ENCODE data around the gene DPPA2. TPM values are rescaled to one million over a fixed set of nuclear protein-coding genes. Genes with fewer than 3 reads are reported as not detected.

DPPA2 gene
- total RNA-seq, 1 experiment from 2014 or later: not detected

DNA sequence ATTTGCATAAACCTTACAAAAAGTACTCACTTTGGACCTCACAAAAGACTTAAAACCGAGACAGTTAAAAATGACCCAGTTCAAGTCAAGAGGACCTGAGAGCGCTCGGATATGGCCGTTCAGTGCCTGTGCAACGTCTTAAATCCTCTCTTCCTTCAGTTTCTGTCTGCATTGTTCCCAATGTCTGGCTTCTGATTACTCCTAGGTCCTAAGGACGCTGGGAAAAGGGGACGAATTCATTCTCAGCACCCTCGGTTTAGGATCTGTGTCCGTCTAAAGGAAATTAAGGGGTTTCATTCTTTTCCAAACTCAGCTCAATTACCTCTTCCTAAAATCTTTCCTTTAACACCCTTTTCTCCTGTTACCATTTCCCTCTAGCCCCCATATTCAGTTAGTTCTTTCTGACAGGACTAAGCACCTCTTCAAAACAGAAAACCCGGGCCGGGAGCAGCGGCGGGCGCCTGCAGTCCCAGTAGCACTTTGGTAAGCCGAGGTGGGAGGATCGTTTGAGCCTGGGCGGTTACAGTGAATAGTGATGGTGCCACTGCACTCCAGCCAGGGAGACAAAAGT, 20.1 kb upstream of the DPPA2 start:
- Histone ChIP-seq H4K20me1 (ENCODE audit: insufficient read depth) (no peaks in the 10 kb centered on the region), H3K9me3 (ENCODE audit: control insufficient read depth in 1 of 2, insufficient read depth in 1 of 2, low read depth in 1 of 2, low read length in 2 of 2) (no peaks in the 10 kb centered on the region), H3K9ac (ENCODE audit: low read length) (no peak overlapping the region), H3K4me3 (replicated peaks in 1 of 2; ENCODE audit: low read depth in 1 of 2, low read length in 2 of 2) (no peak overlapping the region), H3K36me3 (ENCODE audit: control insufficient read depth in 1 of 2, insufficient read depth in 2 of 2, low read length in 2 of 2) (no peaks in the 10 kb centered on the region), H3K27me3 (ENCODE audit: insufficient read depth, low read length) (no peaks in the 10 kb centered on the region), H3K79me2 (ENCODE audit: insufficient read depth, low read length) (no peaks in the 10 kb centered on the region), H3K27ac (ENCODE audit: low read depth, low read length) (no peak overlapping the region), H3K9me2 (ENCODE audit: insufficient read depth) (no peaks in the 10 kb centered on the region), H3K4me1 (ENCODE audit: control insufficient read depth in 1 of 2, insufficient read depth in 2 of 2, low read length in 2 of 2) (no peaks in the 10 kb centered on the region), H2AFZ (ENCODE audit: low read depth, low read length, poor library complexity, severe bottlenecking) (no peak overlapping the region), H3K4me2 (ENCODE audit: low read length) (no peak overlapping the region)
- ATAC-seq (no peak), DNase-seq (ENCODE audit: low read depth, low spot score) (no peak)
- TF ChIP-seq ZNF274 (IDR thresholded peaks at IDR 0.05; ENCODE audit: low read depth, low read length): no peak
- no peak for TF ChIP-seq POLR2AphosphoS5 (IDR thresholded peaks at IDR 0.05; ENCODE audit: low read depth, low read length)
- TF ChIP-seq ELF1 (IDR thresholded peaks at IDR 0.05; ENCODE audit: borderline replicate concordance, low read depth): no peak
- TF ChIP-seq, protein P1, sequence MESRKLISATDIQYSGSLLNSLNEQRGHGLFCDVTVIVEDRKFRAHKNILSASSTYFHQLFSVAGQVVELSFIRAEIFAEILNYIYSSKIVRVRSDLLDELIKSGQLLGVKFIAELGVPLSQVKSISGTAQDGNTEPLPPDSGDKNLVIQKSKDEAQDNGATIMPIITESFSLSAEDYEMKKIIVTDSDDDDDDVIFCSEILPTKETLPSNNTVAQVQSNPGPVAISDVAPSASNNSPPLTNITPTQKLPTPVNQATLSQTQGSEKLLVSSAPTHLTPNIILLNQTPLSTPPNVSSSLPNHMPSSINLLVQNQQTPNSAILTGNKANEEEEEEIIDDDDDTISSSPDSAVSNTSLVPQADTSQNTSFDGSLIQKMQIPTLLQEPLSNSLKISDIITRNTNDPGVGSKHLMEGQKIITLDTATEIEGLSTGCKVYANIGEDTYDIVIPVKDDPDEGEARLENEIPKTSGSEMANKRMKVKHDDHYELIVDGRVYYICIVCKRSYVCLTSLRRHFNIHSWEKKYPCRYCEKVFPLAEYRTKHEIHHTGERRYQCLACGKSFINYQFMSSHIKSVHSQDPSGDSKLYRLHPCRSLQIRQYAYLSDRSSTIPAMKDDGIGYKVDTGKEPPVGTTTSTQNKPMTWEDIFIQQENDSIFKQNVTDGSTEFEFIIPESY (IDR thresholded peaks at IDR 0.05; ENCODE audit: extremely low read depth, insufficient replicate concordance, low read length): no peak
- ChIA-PET RAD21 (ENCODE audit: low non-redundant PET in 1 of 2, low total read pairs in 2 of 2, uncharacterized antibody in 2 of 2, unreplicated experiment in 2 of 2) (no interaction called here), CTCF (no interaction called here), POLR2A (no interaction called here)
- no TSS peak for BruUV-seq (replicated peaks)
- intact Hi-C loops (cut with micrococcal nuclease): no loop called here

DNA sequence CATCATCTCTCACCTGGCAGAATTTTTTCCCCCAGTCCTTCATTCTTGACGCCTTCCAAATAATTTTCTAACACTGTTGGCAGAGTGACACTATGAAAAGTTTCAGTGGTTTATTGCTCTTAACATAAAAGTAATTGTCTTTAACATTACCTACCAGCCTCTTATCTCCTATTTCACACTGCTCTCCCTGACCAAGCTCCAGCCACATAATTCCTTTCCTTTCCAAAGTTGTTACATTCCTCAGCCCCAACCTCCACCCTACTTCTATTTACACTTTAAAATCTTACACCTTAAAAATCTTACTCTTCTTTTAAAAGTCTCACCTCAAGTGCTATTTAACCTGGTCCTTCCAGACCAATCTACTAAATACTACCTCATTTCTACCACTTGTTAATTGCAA, 18.3 kb upstream of the DPPA2 start:
- DNase-seq (ENCODE audit: low read depth, low spot score) (no peak), ATAC-seq (no peak)
- intact Hi-C loops (cut with micrococcal nuclease): no loop called here
- Histone ChIP-seq H3K27ac (ENCODE audit: low read depth, low read length) (no peak overlapping the region), H3K36me3 (ENCODE audit: control insufficient read depth in 1 of 2, insufficient read depth in 2 of 2, low read length in 2 of 2) (no peaks in the 10 kb centered on the region), H2AFZ (ENCODE audit: low read depth, low read length, poor library complexity, severe bottlenecking) (no peak overlapping the region), H3K4me3 (replicated peaks in 1 of 2; ENCODE audit: low read depth in 1 of 2, low read length in 2 of 2) (no peak overlapping the region), H3K9ac (ENCODE audit: low read length) (no peak overlapping the region), H3K4me1 (ENCODE audit: control insufficient read depth in 1 of 2, insufficient read depth in 2 of 2, low read length in 2 of 2) (no peaks in the 10 kb centered on the region; a peak in 1 of 4 replicates), H3K4me2 (ENCODE audit: low read length) (no peak overlapping the region), H3K9me2 (ENCODE audit: insufficient read depth) (no peaks in the 10 kb centered on the region), H3K79me2 (ENCODE audit: insufficient read depth, low read length) (no peaks in the 10 kb centered on the region), H3K9me3 (ENCODE audit: control insufficient read depth in 1 of 2, insufficient read depth in 1 of 2, low read depth in 1 of 2, low read length in 2 of 2) (no peaks in the 10 kb centered on the region), H3K27me3 (ENCODE audit: insufficient read depth, low read length) (no peaks in the 10 kb centered on the region), H4K20me1 (ENCODE audit: insufficient read depth) (no peaks in the 10 kb centered on the region)
- POLR2A ChIA-PET: no interaction called here
- RAD21 ChIA-PET (ENCODE audit: low non-redundant PET in 1 of 2, low total read pairs in 2 of 2, uncharacterized antibody in 2 of 2, unreplicated experiment in 2 of 2): no interaction called here
- TF ChIP-seq FOSL1 (IDR thresholded peaks at IDR 0.05; ENCODE audit: low read depth): no peak
- TF ChIP-seq, protein P2, sequence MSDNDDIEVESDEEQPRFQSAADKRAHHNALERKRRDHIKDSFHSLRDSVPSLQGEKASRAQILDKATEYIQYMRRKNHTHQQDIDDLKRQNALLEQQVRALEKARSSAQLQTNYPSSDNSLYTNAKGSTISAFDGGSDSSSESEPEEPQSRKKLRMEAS (IDR thresholded peaks at IDR 0.05): no peak
- no peak for TF ChIP-seq ELF1 (IDR thresholded peaks at IDR 0.05; ENCODE audit: borderline replicate concordance, low read depth)
- CTCF ChIA-PET: no interaction called here
- no TSS peak for BruUV-seq (replicated peaks)

Data from HCT116 (cell line).